HG02943 (cell line): Measurements from ENCODE around the gene SKAP2.

Experiments
- ATAC-seq: cut with Tn5 transposase; IDR thresholded peaks from one replicate; pipeline ENCODE4 v1.9.1; 2021; ENCODE audit warnings: mild to moderate bottlenecking, low read depth, moderate library complexity; ENCODE audit not compliant: unreplicated experiment

Gene SKAP2

GRCh38 chr7:26618898-26619297 lies 245.5 kb downstream of the SKAP2 start:
- no peak for ATAC-seq

- ATAC-seq = no peak
Measured at GRCh38 chr7:26618449-26618848, 245.9 kb downstream of the SKAP2 start.
